IPS DF 19.7 (cell line): ENCODE measurements around the gene CELA2A.
"Not testable (repeated sequence)": the region's sequence is repeated elsewhere in the genome, so short reads cannot be mapped to it uniquely, and the experiment has no call there.

Source experiments
- DNase-seq: peaks from one replicate; pipeline ENCODE4 v3.0.0-alpha.2; 2013; ENCODE audit warnings: low read depth, low spot score

CELA2A gene

DNA sequence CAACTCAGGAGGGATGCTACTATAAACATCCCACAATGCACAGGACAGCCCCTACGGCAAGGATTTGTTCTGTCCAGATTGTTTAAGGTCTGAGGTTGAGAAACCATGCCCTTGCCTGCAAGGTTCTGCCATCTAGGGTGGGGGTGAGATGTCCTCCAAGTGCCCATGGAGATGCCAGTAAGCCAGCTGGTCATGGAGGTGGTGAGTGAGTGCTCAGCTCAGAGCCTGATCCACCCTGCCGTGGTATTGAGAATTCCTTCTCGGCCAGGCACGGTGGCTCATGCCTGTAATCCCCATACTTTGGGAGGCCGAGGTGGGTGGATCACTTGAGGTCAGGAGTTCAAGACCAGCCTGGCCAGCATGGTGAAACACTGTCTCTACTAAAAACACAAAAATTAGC is 31.6 kb upstream of the CELA2A start:
- no peak for DNase-seq

DNA sequence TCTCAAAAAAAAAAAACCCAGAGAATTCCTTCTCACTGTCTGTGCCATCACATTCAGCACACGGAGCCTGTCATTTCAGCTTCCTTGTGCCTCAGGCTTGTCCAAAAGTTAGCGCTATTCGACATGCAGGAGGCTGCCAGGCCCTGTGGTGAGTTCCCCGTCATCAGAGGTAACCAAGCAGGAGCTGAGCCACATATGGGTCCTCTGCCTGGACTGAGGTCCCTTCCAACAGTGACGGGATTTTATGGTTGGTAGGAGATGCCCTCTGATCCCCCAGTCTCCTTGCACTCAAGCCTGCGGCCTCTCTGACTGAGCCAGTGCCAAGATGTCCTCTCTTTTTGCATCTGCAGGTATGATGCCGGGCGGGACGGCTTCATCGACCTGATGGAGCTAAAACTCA is 31.0 kb upstream of the CELA2A start:
- DNase-seq = no peak

DNA sequence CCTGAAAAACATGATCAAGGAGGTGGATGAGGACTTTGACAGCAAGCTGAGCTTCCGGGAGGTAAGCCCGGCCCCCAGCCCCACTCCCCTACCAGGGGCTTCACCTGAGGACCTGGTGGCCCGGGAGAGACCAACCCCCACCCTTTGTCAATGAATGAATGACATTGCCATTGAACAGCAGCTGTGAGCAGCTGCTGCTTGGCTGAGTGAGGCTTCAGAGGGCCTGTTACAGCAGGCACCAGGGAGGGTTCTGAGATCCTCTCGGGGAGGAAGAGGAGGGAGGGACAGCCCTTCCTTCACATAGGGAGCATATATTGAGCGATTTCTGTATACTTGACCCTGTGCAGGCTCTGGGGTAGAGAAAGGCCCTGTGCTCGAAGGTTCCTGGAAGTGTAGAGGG is 30.6 kb upstream of the CELA2A start:
- DNase-seq = no peak

DNA sequence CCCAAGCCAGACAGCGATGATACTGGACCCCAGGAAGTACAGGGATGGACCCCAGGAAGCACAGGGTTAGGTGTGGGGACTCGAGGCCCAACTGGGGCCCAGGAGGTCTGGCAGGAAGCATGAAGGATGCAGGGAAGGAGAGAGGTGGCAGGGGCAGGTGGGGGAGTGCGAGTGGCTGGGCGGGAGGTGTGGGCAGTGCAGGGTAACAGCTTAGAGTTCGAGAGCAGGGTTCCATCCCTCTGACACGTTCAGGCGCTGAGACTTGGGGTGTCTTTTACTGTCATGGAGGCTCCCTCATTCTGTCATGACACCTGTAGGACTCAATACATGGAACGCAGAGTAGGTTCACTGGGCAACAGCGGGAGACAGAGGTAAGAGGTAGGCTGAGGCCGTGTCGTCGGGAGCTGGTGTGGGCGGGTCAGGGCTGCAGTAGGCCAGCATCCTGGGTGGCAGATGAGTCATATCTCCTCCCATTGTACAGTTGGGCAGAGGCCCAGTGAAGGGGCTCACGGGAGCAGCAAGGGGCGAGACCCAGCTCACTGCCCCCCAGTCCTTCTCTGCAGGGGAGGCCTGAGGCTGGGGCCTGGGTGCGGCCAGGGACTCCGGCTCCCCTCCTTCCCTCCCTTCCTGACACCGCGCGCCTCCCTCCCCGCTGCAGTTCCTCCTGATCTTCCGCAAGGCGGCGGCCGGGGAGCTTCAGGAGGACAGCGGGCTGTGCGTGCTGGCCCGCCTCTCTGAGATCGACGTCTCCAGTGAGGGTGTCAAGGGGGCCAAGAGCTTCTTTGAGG is 29.8 kb upstream of the CELA2A start:
- no peak for DNase-seq

DNA sequence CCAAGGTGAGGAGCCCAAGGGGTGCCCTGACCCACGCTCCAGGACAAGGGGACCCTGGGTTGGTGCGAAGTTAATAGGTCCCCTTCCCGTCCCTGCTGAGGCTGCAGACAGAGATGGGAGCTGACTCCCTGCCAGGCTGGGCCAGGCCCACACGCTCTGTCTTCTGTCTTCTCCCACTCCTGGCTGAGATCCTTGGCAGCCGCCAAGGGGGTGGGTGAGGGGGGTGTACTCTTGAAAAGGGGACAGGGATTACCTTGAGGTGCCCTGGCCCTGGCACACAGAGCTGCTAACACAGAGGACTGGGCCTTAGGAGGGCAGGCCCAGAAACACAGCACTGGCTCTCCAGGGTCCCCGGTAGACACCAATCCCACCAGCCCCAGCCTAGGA is 29.3 kb upstream of the CELA2A start:
- DNase-seq = no peak

DNA sequence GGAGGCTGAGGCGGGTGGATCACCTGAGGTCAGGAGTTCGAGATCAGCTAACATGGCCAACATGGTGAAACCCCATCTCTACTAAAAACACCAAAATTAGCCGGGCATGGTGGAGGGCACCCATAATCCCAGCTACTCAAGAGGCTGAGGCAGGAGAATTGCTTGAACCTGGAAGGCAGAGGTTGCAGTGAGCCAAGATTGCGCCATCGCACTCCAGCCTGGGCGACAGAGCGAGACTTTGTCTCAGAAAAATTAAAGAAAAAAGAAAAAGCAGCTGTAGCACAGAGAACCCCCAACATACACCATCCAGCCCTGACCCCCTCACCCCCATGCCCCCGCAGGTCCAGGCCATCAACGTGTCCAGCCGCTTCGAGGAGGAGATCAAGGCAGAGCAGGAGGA is 28.3 kb upstream of the CELA2A start:
- not testable (repeated sequence) for DNase-seq

DNA sequence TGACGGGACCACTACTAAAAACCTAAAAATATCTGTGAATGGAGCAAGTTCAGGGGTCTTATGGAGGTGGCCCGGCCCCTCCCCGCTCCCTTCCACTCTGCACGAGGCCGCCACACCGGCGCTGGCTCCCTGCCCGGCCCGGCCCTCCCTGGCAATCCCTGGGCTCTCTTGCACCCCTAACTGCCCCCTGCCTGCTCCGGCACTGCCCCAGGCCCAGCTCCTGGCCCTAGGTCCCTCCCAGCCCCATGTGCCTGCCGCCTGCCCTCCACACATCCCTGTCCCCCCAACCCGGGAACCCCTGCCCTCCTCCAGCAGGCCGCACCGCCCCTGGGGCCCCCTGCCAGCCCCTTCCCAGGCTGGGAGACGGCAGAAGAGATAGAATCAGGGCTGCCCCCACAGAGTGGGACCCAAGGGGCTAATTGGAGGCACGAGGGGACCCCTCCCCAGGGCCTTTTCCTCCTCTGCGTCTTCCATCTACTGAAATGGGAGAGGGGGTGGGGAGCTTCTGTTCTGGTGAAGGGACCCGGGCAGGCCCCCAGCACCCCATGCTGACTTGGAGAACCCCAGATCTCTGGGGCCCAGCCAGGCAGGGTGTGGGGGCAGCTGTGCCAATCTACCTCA is 27.6 kb upstream of the CELA2A start:
- DNase-seq = no peak

DNA sequence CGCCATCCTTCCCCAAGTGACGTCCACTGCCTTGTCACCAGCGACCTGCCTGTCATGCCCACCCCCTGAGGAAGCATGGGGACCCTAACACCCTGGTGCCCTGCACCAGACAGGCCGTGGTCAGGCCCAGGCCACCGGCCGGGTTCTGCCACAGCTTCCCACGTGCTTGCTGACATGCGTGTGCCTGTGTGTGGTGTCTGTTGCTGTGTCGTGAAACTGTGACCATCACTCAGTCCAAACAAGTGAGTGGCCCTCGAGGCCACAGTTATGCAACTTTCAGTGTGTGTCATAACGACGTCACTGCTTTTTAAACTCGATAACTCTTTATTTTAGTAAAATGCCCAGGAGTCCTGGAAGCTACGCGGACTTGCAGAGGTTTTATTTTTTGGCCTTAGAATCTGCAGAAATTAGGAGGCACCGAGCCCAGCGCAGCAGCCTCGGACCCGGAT is 26.8 kb upstream of the CELA2A start:
- DNase-seq = no peak

DNA sequence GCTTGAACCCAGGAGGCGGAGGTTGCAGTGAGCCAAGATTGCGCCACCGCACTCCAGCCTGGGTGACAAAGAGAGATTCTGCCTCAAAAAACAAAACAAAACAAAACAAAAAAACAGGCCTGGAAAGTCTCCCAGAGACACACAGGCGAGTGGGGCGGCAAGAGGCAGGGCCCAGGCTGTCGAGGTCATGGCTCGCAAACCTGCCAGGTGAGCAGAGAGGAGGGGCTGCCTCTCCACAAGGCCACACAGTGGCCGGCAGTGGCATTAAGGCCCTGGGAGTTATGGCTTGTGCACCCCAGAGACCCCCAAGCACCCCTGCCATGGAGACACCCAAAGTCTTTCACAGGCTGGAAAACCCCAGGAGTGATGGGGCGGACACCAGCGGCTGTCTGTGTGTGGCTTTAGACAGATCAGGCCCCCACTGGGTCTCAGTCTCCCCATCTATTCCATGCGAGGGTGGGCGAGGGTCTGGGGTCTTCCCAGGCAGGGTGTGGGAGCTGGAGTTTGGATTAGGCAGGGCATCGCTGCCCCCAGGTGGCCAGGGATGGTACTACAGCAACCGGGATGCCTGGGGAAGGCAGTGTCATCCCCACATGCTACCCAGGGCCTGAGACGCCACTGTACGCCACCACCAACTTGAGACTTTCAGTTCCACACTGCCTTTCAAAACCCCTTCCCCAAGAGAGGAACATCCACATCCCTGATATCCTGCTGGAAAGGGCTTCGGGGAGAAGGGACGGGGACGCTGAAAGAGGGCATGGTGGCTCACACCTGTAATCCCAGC is 25.6 kb upstream of the CELA2A start:
- DNase-seq = no peak

DNA sequence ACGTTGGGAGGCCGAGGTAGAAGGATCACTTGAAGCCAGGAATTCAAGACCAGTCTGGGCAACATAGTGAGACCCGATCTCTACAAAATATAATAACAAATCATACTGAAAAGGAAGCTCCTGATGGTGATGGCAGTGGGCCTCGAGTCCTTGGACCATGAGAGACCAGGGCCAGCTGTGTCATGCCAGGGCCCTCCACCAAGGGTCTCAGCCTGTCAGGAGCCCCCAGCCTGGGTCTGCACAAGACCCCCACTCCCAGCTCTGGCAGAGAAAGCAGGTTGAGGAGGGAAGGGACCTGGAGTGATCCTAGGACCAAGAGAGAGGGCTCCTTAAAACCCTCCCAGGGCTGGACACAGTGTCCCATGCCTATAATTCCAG is 25.0 kb upstream of the CELA2A start:
- DNase-seq = no peak

DNA sequence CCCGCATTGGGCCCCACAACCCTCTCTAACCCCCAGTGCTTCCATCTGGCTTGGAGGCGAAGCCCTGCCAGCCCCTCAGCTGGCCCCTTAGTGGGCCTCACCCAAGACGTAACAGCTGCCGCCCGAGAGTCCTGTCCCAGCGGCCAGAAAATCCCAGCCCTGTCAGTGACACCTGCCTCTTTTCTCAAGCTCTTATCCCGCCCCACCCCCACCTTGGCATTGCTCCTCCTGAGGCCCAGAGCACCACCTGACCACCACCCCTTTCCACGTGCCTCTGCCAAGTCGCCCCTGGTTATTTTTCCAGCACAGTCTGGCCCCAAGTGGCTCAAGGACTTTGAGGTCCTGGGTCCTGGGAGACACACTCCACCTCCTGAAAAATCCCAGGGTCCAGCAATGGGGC is 24.2 kb upstream of the CELA2A start:
- no peak for DNase-seq

DNA sequence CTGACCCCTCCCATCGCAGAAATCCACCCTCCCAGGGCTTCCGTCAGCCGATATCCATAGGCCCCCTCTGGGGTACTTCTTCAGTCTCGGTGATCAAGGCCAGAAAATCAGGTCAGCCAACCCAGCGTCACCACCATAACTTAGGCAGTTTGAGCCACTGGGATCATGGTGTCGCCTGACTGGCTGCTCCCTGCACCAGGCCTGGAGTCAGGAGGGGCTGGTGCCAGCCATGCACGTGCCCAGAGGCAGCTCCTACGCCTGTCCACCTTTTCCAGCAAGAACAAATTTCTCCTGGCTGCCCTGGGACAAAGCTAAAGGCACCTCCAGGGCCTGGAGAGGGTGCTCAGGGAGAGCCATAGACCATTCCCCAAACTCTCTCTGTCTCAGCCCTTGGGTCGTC is 23.1 kb upstream of the CELA2A start:
- no peak for DNase-seq

DNA sequence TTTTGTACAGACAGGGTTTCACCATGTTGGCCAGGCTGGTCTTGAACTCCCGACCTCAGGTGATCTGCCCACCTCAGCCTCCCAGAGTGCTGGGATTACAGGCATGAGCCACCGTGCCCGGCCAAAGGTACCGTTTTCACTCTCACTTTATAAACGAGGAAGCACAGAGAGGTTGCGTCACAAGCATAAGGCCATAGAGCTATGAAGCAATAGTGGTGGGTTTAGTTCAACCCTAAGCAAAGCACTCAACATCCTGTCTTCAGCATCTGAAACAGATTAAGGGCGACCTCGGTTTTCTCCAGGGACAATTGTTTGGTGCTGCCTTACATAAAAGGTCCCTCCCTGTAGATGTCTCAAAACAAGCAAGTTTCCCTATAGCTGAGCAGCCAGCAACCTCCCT is 21.8 kb upstream of the CELA2A start:
- DNase-seq = not testable (repeated sequence)

DNA sequence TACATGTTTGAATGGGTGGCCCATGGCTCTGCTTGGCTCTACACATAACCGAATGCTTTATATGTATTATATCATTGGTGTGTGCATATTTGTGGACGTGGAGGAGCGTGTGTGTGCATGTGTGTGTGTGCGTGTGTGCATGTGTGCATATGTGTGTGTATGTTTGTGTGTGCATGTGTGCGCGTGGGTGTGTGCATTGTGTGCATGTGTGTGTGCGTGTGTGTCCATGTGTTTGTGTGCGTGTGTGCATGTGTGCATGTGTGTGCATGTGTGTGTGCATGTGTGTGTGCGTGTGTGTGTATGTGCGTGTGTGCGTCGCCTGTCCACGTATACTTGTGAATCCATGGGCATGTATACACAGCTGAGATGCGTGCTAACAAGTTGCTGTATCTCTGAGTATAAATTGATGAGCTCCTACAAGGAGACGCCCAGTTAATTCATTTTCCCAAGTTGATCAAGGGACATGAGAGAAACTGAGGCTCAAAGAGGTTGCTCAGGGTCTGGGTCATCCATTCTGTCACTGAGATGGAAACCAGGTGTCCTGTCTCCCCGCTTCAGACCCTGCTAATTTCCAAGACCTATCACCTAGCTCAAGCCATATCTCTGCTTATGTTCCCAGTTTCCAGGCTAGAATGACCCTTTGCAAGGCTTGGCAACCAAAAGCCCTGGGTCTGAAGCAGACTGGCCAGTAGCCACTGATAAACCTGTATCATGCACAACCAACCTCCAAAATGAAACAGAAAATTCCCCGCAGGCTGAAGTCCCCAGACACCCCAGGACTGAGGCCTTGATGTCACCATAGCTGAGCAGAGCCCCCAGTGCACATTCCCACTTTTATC is 21.1 kb upstream of the CELA2A start:
- no peak for DNase-seq

DNA sequence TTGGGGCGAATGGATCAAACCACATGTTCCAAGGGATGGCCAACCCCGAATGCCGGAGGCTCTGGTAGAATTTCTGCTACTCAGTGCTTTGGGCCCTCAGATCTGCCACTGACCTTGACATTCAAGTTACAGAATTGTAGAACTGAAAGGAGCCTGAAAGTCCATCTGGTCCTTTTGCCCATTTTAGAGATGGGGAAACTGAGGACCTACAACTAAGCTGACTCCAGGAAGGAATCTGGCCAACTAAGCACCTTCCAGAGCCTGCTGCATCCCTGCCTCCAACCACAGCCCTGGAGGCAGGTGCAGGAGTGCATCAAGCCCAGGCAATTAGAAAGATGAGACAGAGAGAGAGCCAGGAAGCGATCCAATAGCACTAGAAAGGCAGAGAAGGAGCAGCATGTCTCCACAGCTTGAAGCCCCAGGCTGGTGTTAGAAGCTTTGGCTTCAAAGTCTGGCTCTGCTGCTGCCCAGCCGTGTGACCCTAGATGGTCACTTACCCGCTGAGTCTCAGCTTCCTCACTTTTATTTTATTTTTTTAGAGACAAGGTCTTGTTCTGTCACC is 19.6 kb upstream of the CELA2A start:
- DNase-seq = no peak

DNA sequence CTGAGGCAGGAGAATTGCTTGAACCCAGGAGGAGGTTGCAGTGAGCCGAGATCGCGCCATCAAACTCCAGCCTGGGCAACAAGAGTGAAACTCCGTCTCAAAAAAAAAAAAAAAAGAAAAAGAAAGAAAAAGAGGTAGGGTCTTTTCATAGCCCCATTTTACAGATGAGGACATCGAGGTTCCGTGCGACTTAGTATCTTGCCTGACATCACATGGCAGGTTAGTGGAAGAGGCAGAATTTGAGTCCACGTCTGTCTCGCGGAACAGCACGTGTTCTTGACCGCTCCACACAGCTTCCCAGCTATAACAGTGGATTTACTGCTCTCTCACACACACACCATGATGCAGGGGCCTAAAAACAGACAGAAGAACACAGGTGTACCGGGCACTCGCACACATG is 17.2 kb upstream of the CELA2A start:
- DNase-seq = no peak

DNA sequence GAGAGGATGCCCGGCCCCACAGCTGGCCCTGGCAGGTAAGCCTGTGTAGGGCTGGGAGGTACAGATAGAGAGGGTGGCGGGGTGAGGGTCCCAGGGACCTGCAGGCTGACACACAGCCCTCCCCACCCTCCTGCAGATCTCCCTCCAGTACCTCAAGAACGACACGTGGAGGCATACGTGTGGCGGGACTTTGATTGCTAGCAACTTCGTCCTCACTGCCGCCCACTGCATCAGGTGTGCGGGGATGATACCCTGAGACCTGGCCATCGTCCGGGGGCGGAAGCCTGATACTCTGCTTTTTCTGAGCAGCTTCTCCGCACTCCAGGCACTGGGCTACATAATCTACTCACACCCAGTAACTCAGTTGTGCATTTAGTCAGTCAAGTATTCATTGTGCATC is 16.2 kb upstream of the CELA2A start:
- DNase-seq = no peak

DNA sequence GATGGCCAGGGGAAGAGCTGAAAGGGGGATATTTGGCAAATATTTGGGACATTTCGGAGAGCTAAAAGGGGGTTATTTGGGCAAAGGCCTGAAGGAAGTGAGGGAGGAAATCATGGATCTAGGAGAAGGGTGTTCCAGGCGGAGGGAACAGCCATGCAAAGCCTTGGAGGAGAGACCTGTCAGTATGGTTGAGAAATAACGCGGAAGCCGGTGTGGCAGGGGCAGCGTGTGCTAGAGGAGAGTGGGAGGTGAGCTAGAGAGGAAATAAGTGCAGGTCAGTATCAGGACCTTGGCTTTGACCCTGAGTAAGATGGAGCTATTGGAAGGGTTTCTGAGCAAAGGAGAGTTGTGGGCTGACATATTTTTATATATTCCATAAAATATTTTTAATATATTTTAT is 15.3 kb upstream of the CELA2A start:
- DNase-seq = no peak

DNA sequence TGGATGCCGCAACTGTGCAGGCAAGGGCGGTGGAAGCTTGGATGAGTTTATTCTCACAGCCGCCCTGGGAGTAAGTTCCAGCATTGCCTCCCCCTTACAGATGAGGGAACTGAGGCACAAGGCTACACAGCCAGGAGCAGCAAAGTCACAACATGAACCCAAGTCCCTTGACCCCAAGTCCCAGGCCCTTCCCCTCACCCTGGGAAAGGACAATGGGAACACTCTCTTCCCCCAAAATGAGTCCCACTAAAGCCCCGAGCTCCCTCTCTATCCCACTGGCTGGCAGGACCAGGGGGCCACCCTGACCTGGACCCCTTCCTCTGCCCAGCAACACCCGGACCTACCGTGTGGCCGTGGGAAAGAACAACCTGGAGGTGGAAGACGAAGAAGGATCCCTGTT is 14.4 kb upstream of the CELA2A start:
- no peak for DNase-seq

DNA sequence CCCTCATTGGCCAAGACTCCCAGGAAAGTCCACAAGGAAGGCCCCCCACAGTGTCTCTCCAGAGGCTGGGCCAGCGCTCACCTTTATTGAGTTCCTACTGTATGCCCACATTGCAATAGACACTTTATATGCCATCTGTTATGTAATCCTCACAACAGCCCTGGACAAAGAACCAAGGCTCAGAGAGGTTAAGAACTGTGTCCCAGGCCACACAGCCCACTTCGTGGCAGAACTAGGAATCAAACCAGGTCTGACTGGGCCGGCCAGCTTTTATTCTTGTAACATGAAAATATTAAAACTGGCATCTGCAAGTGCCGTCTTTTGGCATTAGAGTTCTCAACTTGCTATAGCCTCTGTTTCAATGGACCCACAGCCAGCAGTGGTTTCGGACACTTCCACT is 13.8 kb upstream of the CELA2A start:
- no peak for DNase-seq

DNA sequence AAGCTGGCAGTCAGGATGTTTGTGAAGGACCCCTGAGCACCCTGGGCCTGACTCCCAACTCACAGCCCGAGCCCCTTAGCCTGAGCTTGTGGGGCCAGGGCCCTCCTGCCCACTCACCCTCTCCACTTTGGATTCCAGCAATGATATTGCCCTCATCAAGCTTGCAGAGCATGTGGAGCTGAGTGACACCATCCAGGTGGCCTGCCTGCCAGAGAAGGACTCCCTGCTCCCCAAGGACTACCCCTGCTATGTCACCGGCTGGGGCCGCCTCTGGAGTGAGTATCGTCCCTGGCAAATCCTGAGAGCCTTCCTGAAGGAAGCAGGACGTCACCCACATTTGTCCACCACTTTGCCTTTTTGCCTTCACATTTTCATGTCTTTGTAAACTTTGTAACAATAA is 13.3 kb upstream of the CELA2A start:
- DNase-seq = no peak
